HG02943 (cell line): Measurements from ENCODE around the gene EBF3.

Experiments
- ATAC-seq: cut with Tn5 transposase; IDR thresholded peaks from one replicate; pipeline ENCODE4 v1.9.1; 2021; ENCODE audit warnings: mild to moderate bottlenecking, low read depth, moderate library complexity; ENCODE audit not compliant: unreplicated experiment

Gene EBF3, protein sequence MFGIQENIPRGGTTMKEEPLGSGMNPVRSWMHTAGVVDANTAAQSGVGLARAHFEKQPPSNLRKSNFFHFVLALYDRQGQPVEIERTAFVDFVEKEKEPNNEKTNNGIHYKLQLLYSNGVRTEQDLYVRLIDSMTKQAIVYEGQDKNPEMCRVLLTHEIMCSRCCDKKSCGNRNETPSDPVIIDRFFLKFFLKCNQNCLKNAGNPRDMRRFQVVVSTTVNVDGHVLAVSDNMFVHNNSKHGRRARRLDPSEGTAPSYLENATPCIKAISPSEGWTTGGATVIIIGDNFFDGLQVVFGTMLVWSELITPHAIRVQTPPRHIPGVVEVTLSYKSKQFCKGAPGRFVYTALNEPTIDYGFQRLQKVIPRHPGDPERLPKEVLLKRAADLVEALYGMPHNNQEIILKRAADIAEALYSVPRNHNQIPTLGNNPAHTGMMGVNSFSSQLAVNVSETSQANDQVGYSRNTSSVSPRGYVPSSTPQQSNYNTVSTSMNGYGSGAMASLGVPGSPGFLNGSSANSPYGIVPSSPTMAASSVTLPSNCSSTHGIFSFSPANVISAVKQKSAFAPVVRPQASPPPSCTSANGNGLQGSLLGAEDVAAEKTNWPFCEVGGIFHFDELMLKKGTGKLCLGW

GRCh38 chr10:129963641-129964501 is at the start of gene EBF3:
Gene EBF3 (minus strand): TSS chr10:129964274. CDS start chr10:129963768, 506 bp downstream.
- no peak for ATAC-seq

- ATAC-seq: no peak
Measured at GRCh38 chr10:130013335-130014262, 49.5 kb upstream of the EBF3 start.

- no peak for ATAC-seq
Measured at GRCh38 chr10:130012129-130012528, 48.1 kb upstream of the EBF3 start.

DNA sequence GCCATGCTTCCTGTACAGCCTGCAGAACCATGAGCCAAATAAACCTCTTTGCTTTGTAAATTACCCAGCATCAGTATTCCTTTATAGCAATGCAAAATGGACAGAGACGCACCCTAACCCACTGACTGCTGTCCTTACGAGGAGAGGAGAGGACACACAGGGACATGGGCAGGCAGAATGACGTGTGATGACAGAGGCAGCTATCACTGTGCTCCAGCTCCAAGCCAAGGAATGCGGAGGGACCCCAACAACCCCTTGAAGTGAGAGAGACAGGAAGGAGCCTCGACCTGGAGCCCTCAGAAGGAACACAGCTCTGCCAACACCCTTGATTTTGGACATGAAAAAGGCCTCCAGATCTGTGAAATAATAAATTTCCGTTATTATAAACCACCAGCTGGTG is 46.6 kb upstream of the EBF3 start:
- no peak for ATAC-seq

GRCh38 chr10:130009228-130009627 is 45.2 kb upstream of the EBF3 start:
- ATAC-seq: no peak

- ATAC-seq: no peak
Measured at GRCh38 chr10:130003787-130004613, 39.9 kb upstream of the EBF3 start.

- ATAC-seq: no peak
Measured at GRCh38 chr10:130003166-130003565, 39.1 kb upstream of the EBF3 start.

DNA sequence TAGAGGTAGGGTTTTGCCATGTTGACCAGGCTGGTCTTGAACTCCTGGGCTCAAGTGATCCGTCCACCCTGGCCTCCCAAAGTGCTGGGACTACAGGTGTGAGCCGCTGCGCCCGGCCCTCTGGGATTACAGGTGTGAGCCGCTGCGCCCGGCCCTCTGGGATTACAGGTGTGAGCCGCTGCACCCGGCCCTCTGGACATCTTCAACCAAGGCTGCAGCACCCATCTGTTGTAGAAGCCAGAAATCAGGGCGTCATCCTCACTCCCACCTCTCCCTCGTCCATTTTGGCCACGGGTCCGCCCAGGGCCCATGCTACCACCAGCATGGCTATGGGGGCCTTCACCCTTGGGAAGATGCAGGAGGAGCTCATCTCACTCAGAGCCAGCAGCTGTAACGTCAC is 38.5 kb upstream of the EBF3 start:
- ATAC-seq: no peak

- no peak for ATAC-seq
Measured at GRCh38 chr10:130000918-130001317, 36.8 kb upstream of the EBF3 start.

DNA sequence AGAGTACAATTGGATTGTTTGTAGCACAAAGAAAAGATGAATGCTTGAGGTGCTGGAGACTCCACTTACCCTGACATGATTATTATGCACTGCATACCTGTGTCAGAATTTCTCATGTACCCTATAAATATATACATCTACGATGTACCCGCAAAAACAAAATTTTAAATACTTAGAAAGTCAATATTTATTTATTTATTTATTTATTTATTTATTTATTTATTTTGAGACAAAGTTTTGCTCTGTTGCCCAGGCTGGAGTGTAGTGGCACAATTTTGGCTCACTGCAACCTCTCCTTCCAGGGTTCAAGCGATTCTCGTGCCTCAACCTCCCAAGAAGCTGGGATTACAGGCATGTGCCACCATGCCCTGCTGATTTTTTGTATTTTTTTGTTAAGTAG is 35.1 kb upstream of the EBF3 start:
- ATAC-seq: no peak

DNA sequence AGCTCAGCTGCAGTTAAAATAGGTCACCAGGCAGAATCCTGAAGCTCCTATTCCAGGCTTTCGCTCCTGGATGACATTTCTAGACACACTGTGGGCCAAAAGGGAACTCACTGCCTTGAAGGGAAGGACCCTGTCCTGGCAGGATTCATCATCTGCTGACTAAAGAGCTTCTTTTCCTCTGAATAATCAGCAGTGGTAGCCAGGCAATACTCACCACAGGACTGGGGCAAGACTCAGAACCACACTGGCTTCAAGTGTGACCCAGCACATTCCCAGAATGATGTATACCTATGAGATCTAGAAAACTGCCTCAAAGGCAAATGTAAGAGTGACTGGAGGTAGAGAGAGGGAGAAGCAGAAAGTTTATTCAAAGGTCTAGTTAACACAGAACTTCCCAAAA is 29.5 kb upstream of the EBF3 start:
- no peak for ATAC-seq

DNA sequence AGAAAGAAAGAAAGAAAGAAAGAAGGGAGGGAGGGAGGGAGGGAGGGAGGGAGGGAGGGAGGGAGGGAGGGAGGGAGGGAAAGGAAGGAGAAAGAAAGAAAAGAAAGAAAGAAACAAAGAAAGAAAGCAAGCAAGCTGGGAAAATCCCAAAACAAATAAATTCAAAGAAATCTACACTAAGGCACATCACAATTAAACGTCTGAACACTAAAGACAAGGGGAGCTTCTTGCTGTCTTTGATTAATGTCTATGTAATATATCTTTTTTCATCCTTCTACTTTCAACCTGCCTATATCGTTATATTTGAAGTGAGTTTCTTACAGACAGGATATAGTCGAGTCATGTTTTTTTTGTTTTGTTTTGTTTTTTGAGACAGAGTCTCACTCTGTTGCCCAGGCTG is 28.3 kb upstream of the EBF3 start:
- ATAC-seq: no peak

DNA sequence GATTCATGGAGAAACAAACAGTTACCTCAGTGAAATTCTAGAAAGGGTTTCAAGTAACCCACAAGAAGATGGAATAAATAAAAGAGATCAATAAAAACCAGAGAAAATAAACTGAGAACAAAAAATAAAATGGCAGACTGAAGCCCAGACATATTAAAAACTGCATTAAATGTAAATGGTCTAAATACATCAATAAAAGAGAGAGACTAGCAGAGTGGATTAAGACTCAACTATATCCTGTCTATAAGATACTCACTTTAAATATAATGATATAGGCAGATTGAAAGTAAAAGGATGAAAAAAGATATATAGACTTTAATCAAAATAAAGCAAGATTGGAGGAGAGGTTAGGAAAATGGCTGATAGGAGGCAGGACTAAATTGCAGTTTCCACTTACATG is 18.8 kb upstream of the EBF3 start:
- no peak for ATAC-seq

- no peak for ATAC-seq
Measured at GRCh38 chr10:129978980-129979379, 14.9 kb upstream of the EBF3 start.

DNA sequence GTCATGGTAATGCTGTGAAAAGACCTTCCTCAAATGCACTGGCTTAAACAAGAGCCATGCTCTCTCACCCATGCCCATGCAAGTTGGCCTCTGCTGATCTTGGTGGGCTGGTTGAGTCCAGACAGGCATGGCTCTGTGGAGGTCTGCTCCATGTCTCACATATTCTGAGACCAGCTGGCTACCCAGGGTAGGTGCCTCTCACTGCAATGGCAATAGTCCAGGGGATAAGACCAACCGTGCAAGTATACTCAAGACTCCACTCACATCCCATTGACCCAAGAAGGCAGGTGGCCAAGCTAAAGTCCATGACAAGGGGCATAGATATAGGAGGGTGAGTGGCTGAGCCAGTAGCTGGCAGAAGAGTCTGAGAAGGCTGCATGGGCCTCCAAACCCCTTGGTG is 14.2 kb upstream of the EBF3 start:
- ATAC-seq: no peak

GRCh38 chr10:129977794-129978193 is 13.7 kb upstream of the EBF3 start:
- no peak for ATAC-seq

DNA sequence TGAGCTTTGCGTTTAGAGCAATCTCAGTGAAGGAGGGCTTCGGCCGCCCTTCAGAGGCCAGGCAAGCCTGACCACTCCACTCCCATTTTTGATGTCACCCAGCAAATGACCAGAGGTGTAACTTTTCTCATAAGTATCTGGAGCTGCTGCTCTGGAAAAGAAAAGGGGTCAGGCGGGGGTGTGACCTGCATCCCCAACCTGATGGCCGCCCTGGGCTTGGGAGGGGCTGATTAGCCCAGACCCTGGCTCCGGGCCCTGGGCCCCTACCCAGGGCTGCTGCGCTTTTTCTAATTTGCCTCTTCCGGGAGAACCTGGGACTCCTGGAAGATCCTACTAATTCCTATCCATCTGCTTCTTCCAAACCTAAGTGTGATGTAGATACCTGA is 9.6 kb upstream of the EBF3 start:
- ATAC-seq: no peak

DNA sequence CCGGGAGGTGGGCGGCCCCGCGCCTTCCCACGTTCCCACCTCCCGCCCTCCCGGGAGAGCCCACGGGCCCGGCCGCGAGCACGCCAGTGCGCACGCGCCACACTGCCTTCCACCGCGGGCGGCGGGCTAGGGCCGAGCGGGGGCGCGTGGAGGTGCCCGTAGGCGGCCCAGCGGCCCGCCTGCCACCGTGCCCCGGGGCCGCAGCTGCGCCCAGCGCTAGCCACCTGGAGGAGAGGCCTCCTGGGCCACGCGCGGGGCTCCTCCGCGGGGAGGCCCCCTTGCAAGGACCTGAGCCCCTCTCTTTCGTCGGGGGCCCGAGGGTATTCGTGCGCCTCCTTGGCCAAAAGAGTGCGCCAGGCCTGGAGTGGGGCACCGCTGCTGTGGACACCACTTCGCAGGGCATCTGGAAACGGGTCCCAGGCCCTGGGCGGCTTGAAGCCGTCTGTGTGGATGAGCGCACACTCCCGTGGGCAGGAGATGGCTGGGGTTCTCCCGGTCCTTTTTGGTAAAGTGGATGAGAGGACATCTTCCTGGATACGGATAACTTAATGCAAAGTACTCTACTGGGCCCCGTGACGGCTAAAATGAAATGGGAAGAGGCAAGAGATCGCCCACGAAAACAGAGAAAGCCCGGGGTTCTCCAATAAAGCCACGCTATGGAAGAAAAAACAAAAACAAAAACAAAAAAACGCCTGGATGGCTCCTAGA is 9.0 kb upstream of the EBF3 start:
- ATAC-seq: no peak
